ENCODE measurements around the gene OAS2. TPM values are rescaled to one million over a fixed set of nuclear protein-coding genes. Genes with fewer than 3 reads are reported as not detected.

OAS2 gene
- total and polyA plus RNA-seq, 2 donors (not counting 1 experiment from before 2014, with no cell fraction given) = 31.6 to 59.3 TPM

GRCh38 chr12:113014565-113014964 lies 36.2 kb downstream of the OAS2 start:
- Histone ChIP-seq H3K79me2 (ENCODE audit: control insufficient read depth, insufficient read depth, low read length) (no peaks in the 10 kb centered on the region), H3K4me2 (replicated peaks; ENCODE audit: low read depth, low read length, poor library complexity, severe bottlenecking) (no peak overlapping the region), H3K4me3 (ENCODE audit: control extremely low read depth in 1 of 5, extremely low read depth in 1 of 5, insufficient read depth in 1 of 5, low read depth in 2 of 5, low read length in 4 of 5) (no peak overlapping the region), H3K27me3 (replicated peaks in 1 of 4; ENCODE audit: control extremely low read depth in 1 of 4, control insufficient read depth in 3 of 4, insufficient read depth in 4 of 4, low read length in 3 of 4) (no peaks in the 10 kb centered on the region), H3K9me3 (ENCODE audit: control extremely low read depth in 1 of 3, control insufficient read depth in 2 of 3, insufficient read depth in 1 of 3, low read length in 2 of 3) (peaks cover 0 to 16% (median 8%) of the 10 kb centered on the region in 3 donors), H3K36me3 (replicated peaks in 1 of 2; ENCODE audit: control extremely low read depth in 1 of 2, control insufficient read depth in 1 of 2, extremely low read depth in 1 of 2, insufficient read depth in 2 of 2, low read length in 1 of 2) (peaks cover 6 to 23% of the 10 kb centered on the region in 2 experiments), H3K9ac (ENCODE audit: low read length) (no peak overlapping the region), H4K20me1 (ENCODE audit: control insufficient read depth, insufficient read depth, low read length, poor library complexity, severe bottlenecking) (no peaks in the 10 kb centered on the region), H3K4me1 (ENCODE audit: control insufficient read depth in 2 of 2, insufficient read depth in 2 of 2, low read length in 2 of 2) (no peaks in the 10 kb centered on the region), H3K27ac (ENCODE audit: low read length in 2 of 2) (no peak overlapping the region), H2AFZ (ENCODE audit: insufficient read depth, low read depth, low read length, poor library complexity, severe bottlenecking) (no peak overlapping the region)
- Mint-ChIP-seq H3K27me3 (no peaks in the 10 kb centered on the region), H3K4me3 (no peak overlapping the region), H3K4me1 (no peaks in the 10 kb centered on the region), H3K27ac (no peak overlapping the region), H3K9me3 (ENCODE audit: insufficient read depth) (peaks cover 2% of the 10 kb centered on the region)
- ChIA-PET POLR2A (no interaction called here), CTCF (no interaction called here)
- 100% methylated on average over 4 of the region's 9 CpGs for WGBS (ENCODE audit: insufficient coverage)
- DNase-seq (no peak), ATAC-seq (ENCODE audit: low read depth) (no peak)
- intact Hi-C loops (cut with micrococcal nuclease) = no loop called here
- TF ChIP-seq EZH2 (IDR thresholded peaks at IDR 0.05; ENCODE audit: borderline replicate concordance, insufficient read depth, low read depth, low read length, poor library complexity, severe bottlenecking) = no peak
- TF ChIP-seq, protein P1, sequence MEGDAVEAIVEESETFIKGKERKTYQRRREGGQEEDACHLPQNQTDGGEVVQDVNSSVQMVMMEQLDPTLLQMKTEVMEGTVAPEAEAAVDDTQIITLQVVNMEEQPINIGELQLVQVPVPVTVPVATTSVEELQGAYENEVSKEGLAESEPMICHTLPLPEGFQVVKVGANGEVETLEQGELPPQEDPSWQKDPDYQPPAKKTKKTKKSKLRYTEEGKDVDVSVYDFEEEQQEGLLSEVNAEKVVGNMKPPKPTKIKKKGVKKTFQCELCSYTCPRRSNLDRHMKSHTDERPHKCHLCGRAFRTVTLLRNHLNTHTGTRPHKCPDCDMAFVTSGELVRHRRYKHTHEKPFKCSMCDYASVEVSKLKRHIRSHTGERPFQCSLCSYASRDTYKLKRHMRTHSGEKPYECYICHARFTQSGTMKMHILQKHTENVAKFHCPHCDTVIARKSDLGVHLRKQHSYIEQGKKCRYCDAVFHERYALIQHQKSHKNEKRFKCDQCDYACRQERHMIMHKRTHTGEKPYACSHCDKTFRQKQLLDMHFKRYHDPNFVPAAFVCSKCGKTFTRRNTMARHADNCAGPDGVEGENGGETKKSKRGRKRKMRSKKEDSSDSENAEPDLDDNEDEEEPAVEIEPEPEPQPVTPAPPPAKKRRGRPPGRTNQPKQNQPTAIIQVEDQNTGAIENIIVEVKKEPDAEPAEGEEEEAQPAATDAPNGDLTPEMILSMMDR (IDR thresholded peaks at IDR 0.05) = no peak

DNA sequence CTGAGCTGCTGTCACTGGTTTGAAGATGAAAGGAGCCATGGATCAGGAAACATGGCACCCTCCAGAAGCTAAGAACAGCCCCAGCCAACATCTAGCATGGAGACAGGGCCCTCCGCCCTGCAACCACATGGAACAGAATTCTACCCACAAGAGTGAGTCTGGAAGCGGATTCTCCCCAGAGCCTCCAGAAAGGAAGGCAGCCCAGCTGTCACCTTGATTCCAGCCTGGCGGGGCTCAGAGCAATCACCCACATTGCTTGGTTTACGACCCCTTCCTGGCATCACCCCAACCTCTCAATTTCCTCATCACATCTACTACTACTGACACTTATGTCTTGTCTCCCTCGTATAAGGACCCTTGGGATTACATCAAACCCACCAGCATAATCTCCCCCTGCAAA lies 38.5 kb downstream of the OAS2 start:
- H4K20me1 ChIP-seq (ENCODE audit: control insufficient read depth, insufficient read depth, low read length, poor library complexity, severe bottlenecking) = no peaks in the 10 kb centered on the region
- DNase-seq (no peak), ATAC-seq (ENCODE audit: low read depth) (no peak)
- no peaks in the 10 kb centered on the region for H3K27me3 ChIP-seq (replicated peaks in 1 of 4; ENCODE audit: control extremely low read depth in 1 of 4, control insufficient read depth in 3 of 4, insufficient read depth in 4 of 4, low read length in 3 of 4)
- intact Hi-C loops (cut with micrococcal nuclease) = no loop called here
- Mint-ChIP-seq H3K4me3 (no peak overlapping the region), H3K9me3 (ENCODE audit: insufficient read depth) (no peaks in the 10 kb centered on the region), H3K27ac (no peak overlapping the region), H3K27me3 (no peaks in the 10 kb centered on the region), H3K4me1 (no peaks in the 10 kb centered on the region)
- POLR2A ChIA-PET = no interaction called here
- no peak overlapping the region for H2AFZ ChIP-seq (ENCODE audit: insufficient read depth, low read depth, low read length, poor library complexity, severe bottlenecking)
- H3K4me2 ChIP-seq (replicated peaks; ENCODE audit: low read depth, low read length, poor library complexity, severe bottlenecking) = no peak overlapping the region
- no peaks in the 10 kb centered on the region for H3K79me2 ChIP-seq (ENCODE audit: control insufficient read depth, insufficient read depth, low read length)
- no peak for TF ChIP-seq EZH2 (IDR thresholded peaks at IDR 0.05; ENCODE audit: borderline replicate concordance, insufficient read depth, low read depth, low read length, poor library complexity, severe bottlenecking)
- TF ChIP-seq, protein P1 (IDR thresholded peaks at IDR 0.05) = no peak
- H3K9ac ChIP-seq (ENCODE audit: low read length) = no peak overlapping the region
- peaks cover 0 to under 1% (median under 1%) of the 10 kb centered on the region in 3 donors for H3K9me3 ChIP-seq (ENCODE audit: control extremely low read depth in 1 of 3, control insufficient read depth in 2 of 3, insufficient read depth in 1 of 3, low read length in 2 of 3)
- H3K36me3 ChIP-seq (replicated peaks in 1 of 2; ENCODE audit: control extremely low read depth in 1 of 2, control insufficient read depth in 1 of 2, extremely low read depth in 1 of 2, insufficient read depth in 2 of 2, low read length in 1 of 2) = peaks cover 0 to 1% of the 10 kb centered on the region in 2 experiments
- no peak overlapping the region for H3K4me3 ChIP-seq (ENCODE audit: control extremely low read depth in 1 of 5, extremely low read depth in 1 of 5, insufficient read depth in 1 of 5, low read depth in 2 of 5, low read length in 4 of 5)
- 100% methylated on average over 4 of the region's 5 CpGs for WGBS (ENCODE audit: insufficient coverage)
- no peak overlapping the region for H3K27ac ChIP-seq (ENCODE audit: low read length in 2 of 2)
- H3K4me1 ChIP-seq (ENCODE audit: control insufficient read depth in 2 of 2, insufficient read depth in 2 of 2, low read length in 2 of 2) = no peaks in the 10 kb centered on the region
- CTCF ChIA-PET = interaction anchor here (1.0 to 1.4 kb wide), 3 partner anchors 12 to 37 kb away, joined by 3 to 5 read pairs (median 3); no protein-coding TSS in a partner anchor
